Dermis microvascular lymphatic vessel endothelial cell (primary cell): Measurements from ENCODE around the gene EAF2. TPM values are rescaled to one million over a fixed set of nuclear protein-coding genes. Genes with fewer than 3 reads are reported as not detected.
"Not testable (repeated sequence)": the region's sequence is repeated elsewhere in the genome, so short reads cannot be mapped to it uniquely, and the experiment has no call there.

Source experiments
- DNase-seq, 2 donors: peaks; one replicate each; pipeline versions ENCODE4 v3.0.0 to v3.0.0-alpha.2; 2010; ENCODE audit warnings: low read depth in 2 of 2
- total RNA-seq: library from RNA; depleted of rRNA; stranded (reverse); fragments of >200 nt; gene quantifications from 2 replicates; pipeline ENCODE4 v1.2.1, GENCODE V29; 2014

Gene EAF2
- total RNA-seq: 0.51 TPM in 2 replicates

DNA sequence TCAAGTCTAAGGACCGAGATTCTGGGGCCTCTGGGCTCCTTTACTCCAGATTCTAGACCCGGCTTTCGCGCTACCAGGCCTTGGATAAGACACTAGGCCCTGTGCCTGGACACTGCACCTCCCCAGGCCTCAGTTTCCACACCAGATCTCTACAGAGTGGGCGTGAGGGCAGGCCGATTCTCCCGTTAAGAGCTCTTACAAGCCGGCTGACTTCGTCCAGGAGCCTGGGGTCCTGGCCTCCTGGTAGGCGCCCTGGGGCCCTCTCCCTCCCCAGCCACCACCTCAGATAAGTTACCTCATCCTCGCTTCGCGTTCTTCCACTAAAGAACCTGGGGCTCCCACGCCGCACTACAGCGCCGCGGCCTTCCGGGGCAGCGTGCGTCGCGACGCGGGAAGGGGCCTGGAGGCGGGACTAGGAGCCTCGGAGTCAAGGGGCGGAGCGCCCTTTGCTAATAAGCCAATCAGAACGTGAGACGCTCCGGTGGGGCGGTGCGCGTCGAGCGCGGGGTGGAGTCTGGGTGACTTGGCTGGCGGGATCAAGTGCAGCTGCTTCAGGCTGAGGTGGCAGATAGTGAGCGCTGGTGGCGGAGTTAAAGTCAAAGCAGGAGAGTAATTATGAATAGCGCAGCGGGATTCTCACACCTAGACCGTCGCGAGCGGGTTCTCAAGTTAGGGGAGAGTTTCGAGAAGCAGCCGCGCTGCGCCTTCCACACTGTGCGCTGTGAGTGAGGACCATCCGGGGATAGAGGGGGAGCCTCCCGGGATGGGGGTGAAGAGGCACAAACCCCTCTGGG lies at the start of gene EAF2, which contains the start of gene IQCB1:
Gene EAF2, plus strand, starts transcription at position 539 of the 794 bp plus-strand sequence. Its CDS starts 77 bp downstream, at position 616.
Gene IQCB1, minus strand, starts transcription at position 390 of the 794 bp plus-strand sequence. CDS start 6,100 bp downstream, outside the sequence.
- peak; percentile 87 to 97 for DNase-seq

DNA sequence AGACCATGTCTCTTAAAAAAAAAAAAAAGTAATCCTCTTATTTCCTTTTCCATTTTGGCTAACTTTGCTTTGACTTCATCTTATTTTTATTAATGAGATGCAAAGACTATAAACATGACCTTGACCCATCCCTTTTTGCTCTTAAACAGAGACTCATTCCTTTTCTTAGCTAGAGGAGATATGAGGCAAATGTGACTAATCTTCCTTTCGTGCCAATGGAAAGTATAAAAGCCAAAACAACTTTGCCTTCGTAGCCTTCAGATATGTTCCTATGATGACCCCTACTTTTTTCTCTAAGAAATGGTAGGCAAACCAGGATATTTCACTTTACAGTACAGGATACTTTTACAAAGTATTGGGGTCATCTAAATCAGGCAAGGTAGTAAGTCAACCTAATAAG lies 48.5 kb upstream of the EAF2 start:
- DNase-seq: peak in 1 of 2 donors; percentile 27

DNA sequence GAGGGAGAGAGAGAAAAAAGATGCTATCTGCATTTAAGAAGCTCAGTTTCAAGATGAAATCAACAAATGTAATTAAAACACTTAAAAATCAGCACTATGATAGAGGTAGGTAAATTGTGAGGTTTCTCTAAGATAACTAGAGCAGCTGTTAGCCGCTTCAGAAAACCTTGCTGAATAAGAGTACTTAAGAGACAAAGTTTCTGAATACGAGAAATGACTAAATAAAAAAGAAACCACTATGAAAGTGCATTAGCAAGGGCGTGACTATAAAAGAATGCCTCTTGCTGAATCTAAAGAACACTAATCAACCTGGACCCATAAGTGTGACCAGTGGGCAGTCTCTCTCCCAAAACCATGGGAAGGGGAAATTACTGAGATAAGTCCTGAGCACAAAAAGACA lies 41.9 kb upstream of the EAF2 start:
- DNase-seq: no peak

DNA sequence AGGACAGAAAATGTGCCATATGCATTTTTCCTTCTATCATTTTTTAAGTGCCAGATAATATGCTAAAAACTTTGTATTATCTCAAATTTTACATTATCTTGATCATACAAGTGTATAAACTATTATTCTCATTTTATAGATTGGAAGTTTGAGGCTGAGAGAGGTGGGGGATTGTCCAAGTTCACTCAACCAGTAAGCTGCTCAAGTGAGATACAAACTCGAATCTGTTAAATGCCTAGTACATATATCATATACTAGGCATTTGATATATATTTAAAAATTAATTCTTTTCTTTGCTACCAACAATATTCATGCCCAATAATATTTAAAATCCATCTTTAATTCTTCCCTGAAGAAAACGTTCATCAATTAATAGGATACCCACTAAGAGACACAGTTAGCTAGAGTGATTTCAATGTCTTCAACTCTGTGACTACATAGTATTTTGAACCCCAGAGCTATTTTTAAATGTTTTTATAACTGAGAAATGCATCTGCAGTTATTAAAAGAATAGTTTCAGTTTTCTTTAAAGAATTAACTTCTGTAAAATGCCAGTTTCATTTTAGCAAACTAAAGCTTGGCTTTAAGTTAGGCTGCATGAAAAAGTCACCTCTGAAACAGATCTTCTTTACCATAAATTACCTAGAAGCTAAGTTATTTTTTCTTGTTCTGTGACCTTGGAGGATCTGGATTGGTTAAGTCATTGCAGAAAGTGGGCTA lies 40.6 kb upstream of the EAF2 start:
- no peak for DNase-seq

DNA sequence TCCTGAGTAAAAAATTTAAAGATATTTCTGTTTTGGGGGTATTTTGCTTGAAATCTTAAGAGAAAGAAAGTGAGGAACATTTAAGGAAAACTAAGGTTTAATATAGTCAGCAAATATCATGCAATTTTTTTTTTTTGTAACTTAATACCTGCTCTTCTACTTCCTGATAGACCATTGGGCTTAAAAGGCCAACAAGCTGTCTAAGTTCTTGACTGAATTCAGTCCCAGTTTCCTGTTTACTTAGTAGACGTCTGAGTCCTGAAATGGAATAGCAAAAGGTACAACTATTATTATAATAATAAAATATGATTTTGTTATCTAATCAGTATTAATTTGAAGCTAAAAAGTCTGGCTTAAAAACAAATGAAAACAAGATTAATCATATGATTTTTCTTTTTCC lies 38.0 kb upstream of the EAF2 start:
- peak in 1 of 2 donors; percentile 39 for DNase-seq

DNA sequence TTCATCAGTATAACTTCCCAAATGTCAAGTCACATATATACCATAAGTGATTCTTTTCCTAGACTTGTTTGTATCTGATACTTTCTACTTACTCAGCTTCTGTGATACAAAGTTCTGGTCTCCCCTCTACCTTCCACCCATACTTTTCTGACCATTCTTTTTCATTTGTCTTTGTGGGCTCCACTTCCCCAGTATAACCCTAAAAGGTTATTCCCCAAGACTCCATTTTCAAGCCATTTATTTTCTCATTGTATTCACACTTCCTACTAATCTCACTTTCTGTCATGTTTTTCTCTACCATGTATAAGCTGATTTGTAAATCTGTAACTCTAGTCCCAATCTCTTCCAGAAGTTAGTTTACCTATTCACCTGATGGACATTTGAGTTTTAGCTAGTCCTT lies 34.1 kb upstream of the EAF2 start:
- no peak for DNase-seq

DNA sequence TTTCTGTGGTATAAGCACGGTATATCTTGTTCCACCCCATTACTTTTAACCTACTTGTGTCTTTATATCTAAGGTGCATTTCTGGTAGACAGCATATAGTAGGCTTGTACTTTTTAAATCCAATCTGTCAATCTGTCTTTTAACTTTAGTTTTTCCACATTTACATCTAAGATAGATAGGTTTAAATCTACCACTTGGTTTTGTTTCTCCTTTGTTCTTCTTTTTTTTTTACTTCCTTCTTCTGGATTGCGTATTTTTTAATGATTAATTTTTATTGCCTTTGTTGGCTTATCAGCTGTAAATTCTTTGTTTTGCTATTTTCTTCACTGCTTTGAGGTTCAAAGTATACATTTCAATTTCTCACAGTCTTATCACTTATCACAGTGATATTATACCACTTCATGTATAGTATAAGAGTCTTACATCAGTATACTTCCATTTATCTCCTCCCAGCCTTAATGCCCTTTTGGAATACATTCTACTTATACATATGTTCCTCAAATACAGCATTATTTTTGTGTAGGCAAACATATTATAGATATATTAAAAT lies 31.2 kb upstream of the EAF2 start:
- no peak for DNase-seq

DNA sequence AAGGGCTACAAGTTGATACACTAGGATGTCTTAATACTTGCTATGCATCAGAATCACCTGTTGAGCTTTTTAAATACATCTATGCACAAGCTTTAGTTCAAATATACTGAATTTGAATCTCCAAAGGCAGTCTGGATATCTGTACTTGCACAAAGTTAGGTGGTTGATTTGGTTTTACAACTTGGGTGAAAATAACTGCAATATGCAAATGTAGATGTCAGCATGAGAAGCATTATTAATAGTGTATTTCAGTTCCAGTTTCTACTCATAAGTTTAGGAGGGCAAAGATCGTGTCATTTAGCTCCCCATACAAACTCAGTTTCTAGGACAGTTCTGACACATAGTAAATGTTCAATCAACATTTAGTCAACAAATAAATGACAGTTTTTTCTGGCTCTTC lies 25.8 kb upstream of the EAF2 start:
- no peak for DNase-seq

DNA sequence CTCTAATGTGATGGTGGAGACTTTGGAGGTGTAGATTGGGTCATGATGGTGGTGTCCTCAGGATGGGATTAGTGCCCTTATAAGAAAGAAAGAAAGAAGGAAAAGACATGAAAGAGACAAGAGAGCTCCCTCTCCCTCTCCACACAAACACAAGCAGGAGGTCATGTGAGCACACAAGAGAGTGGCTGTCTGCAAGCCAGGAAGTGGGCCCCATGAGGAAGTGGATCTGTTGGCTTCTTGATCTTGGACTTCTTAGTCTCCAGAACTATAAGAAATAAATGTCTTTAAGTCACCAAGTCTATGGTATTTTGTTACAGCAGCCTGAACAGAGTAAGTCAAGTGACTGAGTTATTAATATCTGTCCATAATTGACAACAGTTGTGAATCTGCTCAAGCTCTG lies 17.3 kb upstream of the EAF2 start:
- DNase-seq: no peak

DNA sequence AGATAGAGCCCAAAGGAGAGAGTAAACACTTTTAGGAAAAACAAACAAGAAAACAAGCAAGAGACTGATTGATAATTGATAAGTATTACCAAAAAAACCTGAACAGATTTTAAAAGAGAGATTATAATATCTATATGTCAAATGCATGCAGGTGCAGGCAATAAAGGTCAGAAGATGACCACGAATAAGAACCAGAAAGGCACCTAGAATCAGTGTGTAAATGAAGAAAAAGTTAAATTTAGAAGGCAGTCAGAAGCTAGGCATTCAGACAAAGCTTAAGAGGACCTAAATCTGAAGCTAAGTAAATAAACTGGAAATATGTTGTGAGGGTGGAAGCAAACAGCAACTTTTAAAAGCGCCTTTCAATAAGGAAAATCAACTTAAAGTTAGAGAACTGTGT lies 16.4 kb upstream of the EAF2 start:
- no peak for DNase-seq

DNA sequence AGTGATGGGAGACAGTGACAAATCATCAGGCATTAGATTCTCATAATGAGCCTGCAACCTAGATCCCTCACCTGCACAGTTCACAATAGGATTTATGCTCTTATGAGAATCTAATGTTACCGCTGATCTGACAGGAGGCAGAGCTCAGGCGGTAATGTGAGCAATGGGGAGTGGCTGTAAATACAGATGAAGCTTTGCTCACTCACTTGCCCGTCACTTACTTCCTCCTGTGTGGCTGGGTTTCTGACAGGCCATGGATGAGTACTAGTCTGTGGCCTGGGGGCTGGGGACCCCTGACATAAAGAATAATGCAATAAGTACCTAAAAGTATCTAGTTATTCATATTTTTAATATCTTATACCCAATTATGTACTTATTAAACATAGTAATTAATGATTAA lies 15.8 kb upstream of the EAF2 start:
- DNase-seq: no peak

DNA sequence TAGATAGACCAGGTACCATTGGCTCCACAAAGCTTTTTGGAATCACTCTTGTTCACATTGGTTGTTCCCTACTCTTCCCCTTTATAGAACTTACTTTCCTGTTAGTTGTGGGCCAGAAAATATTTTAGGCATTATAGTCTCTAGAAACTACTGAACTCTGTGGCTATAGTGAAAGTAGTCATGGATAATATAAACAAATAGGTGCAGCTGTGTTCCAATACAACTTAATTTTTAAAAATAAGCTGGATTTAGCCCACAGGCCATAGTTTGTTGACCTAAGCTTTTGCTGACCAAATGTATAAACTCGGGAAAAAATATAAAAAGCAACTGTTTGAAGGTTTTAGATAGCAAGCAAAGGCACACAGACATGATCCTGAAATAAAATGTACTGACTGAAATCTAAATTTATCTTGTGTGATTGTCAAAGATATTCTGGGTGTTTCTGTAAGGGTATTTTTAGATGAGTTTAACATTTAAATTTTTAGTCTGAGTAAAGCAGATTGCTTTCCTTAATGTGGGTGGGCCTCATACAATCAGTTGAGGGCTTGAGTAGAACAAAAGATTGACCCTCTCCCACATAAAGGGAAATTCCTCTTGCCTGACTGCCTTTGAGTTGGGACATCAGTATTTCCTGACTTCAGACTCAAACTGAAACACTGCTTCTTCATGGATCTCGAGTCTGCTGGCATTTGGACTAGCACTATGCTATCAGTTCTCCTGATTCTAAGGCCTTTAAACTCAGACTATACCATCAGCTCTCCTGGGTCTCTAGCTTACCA lies 13.4 kb upstream of the EAF2 start:
- no peak for DNase-seq

DNA sequence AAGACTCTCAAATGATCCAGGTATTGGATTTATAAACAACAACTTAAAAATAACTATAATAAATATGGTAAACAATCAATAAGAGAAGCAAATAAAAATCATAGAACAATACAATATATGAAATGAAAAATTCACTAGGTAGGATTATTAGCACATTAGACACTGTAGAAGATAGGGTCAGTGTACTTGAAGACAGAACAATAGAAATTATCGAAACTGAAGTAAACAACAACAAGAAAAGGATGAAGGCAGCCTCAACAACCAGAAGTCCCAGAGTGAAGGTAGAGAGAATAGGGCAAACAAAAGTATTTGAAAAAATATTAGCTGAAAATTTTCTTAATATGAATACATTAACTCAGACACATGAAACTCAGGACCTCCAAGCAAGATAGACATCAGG lies 12.0 kb upstream of the EAF2 start:
- no peak for DNase-seq

DNA sequence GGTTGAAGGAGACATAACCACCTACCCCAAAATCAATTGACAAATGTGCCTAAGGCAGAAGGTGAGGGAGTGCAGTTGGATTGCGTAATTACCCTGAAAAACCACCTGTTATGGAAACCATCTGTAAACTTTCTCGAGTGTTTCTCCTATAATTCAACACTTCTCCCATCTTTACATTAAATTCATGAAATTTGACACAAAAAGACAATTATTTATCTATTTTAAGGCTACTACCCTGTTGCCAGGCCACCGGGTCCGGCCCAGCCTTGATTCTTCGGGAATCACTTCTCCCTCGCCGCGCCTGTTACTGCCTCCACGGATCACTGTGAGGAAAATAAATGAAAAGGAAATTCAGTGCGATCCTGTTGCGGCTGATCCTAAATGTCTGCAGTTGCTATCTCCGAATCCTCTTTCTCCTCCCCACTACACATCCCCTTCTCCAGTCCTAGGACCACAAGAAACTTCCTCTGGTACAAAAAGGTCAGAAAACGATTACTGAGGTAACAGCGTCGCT lies 795 bp upstream of the EAF2 start:
- peak in 1 of 2 donors; percentile 1 for DNase-seq

DNA sequence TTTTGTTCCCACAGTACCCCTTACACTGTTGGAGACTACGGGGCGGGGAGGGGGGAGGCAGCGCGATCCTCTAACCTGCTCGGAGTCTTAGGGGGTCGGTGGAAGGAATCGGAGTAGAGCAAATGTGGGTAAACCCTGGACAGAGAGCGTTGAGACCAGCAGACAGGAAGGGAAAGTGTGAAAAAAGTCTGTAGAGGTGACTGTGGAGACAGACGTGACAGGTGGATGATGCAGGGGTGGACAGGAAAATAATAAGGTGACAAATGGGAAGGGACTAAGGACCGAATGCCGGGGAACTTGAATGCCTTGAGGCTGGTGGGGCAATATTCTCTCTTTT lies 424 bp downstream of the EAF2 start:
- peak in 1 of 2 donors; percentile 21 for DNase-seq

DNA sequence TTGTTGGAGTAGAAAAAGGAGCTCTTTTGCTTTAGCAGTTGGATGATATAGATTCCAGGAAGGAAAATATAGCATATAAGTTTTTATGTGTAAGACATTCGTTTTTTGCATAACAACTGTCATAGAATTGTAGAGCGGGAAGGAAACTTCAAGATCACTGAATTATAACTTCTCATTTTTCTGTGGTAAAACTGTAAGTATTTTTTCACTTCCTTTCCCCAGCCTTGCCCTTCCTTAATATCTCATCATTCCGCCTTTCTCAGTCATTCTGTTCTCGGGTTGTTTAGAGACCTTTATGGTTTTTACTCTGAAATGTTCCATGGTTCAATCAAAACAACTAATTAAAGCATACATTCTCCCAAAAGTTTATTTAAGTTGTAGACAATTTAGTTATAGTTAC lies 1.1 kb downstream of the EAF2 start:
- no peak for DNase-seq

DNA sequence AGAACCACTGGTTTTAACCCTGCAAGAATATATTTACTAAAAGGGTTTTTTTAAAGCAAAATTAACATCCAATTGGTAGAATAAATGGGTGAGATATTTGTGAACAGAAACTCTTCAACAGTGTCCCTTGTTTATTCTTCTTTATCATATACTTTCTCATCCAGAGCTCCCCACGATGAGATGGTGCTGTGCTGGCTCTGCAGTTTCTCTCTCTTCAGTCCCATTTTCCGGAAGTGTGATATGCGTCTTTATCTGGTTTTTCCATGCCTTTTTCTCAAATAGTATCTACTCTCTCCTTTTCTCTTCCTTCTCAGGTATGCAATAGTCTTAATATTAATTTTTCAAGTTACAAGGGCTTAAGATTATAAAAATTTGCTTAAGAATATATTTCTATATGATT lies 1.5 kb downstream of the EAF2 start:
- no peak for DNase-seq

DNA sequence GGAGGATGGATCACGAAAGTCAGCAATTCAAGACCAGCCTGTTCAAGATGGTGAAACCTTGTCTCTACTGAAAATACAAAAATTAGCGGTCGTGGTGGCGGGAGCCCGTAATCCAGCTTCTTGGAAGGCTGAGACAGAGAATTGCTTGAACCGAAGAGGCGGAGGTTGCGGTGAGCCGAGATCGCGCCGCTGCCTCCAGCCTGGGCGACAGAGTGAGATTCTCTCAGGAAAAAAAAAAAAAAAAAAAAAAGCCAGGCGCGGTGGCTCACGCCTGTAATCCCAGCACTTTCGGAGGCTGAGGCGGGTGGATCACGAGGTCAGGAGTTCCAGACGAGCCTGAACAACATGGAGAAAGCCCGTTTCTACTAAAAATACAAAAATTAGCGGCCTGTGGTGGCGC lies 5.0 kb downstream of the EAF2 start:
- DNase-seq: no peak

DNA sequence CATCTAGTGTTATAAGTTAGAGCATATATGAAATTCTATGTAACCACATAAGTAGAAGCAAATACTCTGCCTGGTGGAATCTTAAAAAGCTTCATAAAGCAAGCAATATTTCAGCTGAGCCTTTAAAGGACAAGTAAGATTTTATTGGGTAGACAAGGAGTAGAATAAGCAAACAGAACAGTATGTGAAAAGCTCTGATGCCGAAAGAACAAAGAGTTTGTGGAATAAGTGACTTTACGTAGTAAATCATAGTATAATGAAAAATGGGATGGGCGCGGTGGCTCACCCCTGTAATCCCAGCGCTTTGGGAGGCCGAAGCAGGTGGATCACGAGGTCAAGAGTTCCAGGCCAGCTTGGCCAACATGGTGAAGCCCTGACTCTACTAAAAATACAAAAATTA lies 9.9 kb downstream of the EAF2 start:
- DNase-seq: no peak

DNA sequence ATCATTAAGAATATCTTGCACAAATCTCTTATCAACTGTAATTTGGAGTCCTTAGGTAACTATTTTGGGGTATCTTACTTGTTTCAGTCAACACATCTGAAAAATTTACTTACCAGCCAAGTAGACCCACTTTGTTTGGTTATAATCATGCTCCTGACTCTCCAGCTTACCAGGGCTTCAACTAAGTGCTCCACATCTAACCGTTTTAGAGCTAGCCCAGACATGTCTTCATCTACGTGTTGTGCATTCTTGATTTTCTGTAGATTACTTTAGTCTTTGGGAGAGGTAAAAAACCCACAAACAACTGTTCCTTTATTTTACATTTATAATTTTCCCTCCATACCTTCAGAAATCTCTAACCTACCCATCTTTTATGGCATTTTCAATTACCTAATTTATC lies 17.2 kb downstream of the EAF2 start:
- DNase-seq: no peak

DNA sequence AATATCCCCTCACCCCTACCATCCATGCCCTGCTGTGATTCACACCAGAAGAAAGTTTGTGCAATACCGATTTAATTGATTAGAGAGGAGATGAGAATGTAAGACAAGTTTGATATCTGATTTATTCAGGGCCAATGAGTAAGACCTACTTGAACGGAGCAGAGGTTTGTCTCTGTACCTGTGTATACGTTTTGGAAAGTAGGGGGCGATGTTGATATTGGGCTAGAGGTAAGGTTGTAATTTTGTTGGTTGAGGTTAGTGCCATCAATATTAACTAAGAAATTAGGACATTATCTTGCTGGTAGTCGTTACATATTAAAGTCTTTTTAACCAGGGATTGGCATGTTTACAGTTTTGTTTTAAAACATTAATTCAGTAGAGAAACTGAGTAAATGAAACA lies 20.5 kb downstream of the EAF2 start:
- DNase-seq: peak in 1 of 2 donors; percentile 7

DNA sequence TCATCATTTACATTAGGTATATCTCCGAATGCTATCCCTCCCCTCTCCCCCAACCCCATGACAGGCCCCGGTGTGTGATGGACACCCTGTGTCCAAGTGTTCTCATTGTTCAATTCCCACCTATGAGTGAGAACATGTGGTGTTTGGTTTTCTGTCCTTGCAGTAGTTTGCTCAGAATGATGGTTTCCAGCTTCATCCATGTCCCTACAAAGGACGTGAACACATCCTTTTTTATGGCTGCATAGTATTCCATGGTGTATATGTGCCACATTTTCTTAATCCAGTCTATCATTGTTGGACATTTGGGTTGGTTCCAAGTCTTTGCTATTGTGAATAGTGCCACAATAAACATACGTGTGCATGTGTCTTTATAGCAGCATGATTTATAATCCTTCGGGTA lies 22.8 kb downstream of the EAF2 start:
- not testable (repeated sequence) for DNase-seq
